ENCODE results near the gene FBXO17. TPM values are rescaled to one million over a fixed set of nuclear protein-coding genes. Genes with fewer than 3 reads are reported as not detected.

FBXO17 gene
- total RNA-seq, 2 donors from 2014 or later = 18.8 to 25.2 TPM

GRCh38 chr19:39017026-39017425, 41.5 kb upstream of the FBXO17 start:
- 87 to 88% methylated on average over 6 of the region's 6 CpGs for WGBS, 2 donors
- no peaks in the 10 kb centered on the region for H3K27me3 ChIP-seq

GRCh38 chr19:39014037-39014436, 38.5 kb upstream of the FBXO17 start:
- no peak for DNase-seq
- Histone ChIP-seq H3K27ac (no peak overlapping the region), H3K9me3 (no peaks in the 10 kb centered on the region), H3K4me3 (no peak overlapping the region), H3K27me3 (no peaks in the 10 kb centered on the region), H3K4me1 (no peaks in the 10 kb centered on the region), H3K36me3 (replicated peaks in 1 of 2; ENCODE audit: insufficient read depth in 1 of 2, low read depth in 2 of 2) (no peaks in the 10 kb centered on the region)
- WGBS, 2 donors = 79 to 90% methylated on average over 7 of the region's 7 CpGs
- ATAC-seq = no peak
- intact Hi-C loops (cut with DNase I) = no loop called here
- TF ChIP-seq POLR2A (IDR thresholded peaks at IDR 0.05) (no peak), CTCF (IDR thresholded peaks at IDR 0.05) (no peak)

More at GRCh38 chr19:39017026-39017425, 41.5 kb upstream of the FBXO17 start:
- intact Hi-C loops (cut with DNase I) = no loop called here
- TF ChIP-seq POLR2A (IDR thresholded peaks at IDR 0.05) (no peak), CTCF (IDR thresholded peaks at IDR 0.05) (no peak)
- Histone ChIP-seq H3K4me1 (no peaks in the 10 kb centered on the region), H3K27ac (no peak overlapping the region), H3K36me3 (replicated peaks in 1 of 2; ENCODE audit: insufficient read depth in 1 of 2, low read depth in 2 of 2) (no peaks in the 10 kb centered on the region), H3K9me3 (no peaks in the 10 kb centered on the region), H3K4me3 (no peak overlapping the region)
- DNase-seq (no peak), ATAC-seq (no peak)

GRCh38 chr19:39009001-39009400, 33.5 kb upstream of the FBXO17 start:
- no peak for DNase-seq
- intact Hi-C loops (cut with DNase I) = no loop called here
- TF ChIP-seq CTCF (IDR thresholded peaks at IDR 0.05) = no peak
- TF ChIP-seq POLR2A (IDR thresholded peaks at IDR 0.05) = no peak
- Histone ChIP-seq H3K9me3 (no peaks in the 10 kb centered on the region), H3K27ac (no peak overlapping the region), H3K36me3 (replicated peaks in 1 of 2; ENCODE audit: insufficient read depth in 1 of 2, low read depth in 2 of 2) (no peaks in the 10 kb centered on the region), H3K4me3 (no peak overlapping the region), H3K4me1 (no peaks in the 10 kb centered on the region), H3K27me3 (no peaks in the 10 kb centered on the region)
- 90% methylated on average over 6 of the region's 6 CpGs for WGBS, 2 donors
- no peak for ATAC-seq

- H3K27ac ChIP-seq = no peak overlapping the region
- intact Hi-C loops (cut with DNase I) = no loop called here
- no peaks in the 10 kb centered on the region for H3K4me1 ChIP-seq
- no peaks in the 10 kb centered on the region for H3K36me3 ChIP-seq (replicated peaks in 1 of 2; ENCODE audit: insufficient read depth in 1 of 2, low read depth in 2 of 2)
- DNase-seq (no peak), ATAC-seq (no peak)
- H3K4me3 ChIP-seq = no peak overlapping the region
- no peak for TF ChIP-seq POLR2A (IDR thresholded peaks at IDR 0.05)
- no peak for TF ChIP-seq CTCF (IDR thresholded peaks at IDR 0.05)
- WGBS, 2 donors = 93 to 96% methylated on average over 5 to 6 of the region's 6 CpGs
- H3K27me3 ChIP-seq = no peaks in the 10 kb centered on the region
- H3K9me3 ChIP-seq = no peaks in the 10 kb centered on the region
Measured at GRCh38 chr19:39008137-39008536, 32.6 kb upstream of the FBXO17 start.

GRCh38 chr19:39007096-39007495, 31.6 kb upstream of the FBXO17 start:
- WGBS, 2 donors = 43 to 45% methylated on average over 3 of the region's 3 CpGs
- no peaks in the 10 kb centered on the region for H3K4me1 ChIP-seq
- intact Hi-C loops (cut with DNase I) = no loop called here
- no peak for DNase-seq
- no peak for ATAC-seq
- H3K36me3 ChIP-seq (replicated peaks in 1 of 2; ENCODE audit: insufficient read depth in 1 of 2, low read depth in 2 of 2) = no peaks in the 10 kb centered on the region
- H3K4me3 ChIP-seq = no peak overlapping the region
- H3K27ac ChIP-seq = no peak overlapping the region
- no peaks in the 10 kb centered on the region for H3K27me3 ChIP-seq
- TF ChIP-seq POLR2A (IDR thresholded peaks at IDR 0.05) (no peak), CTCF (IDR thresholded peaks at IDR 0.05) (no peak)
- no peaks in the 10 kb centered on the region for H3K9me3 ChIP-seq
